Neuronal stem cell (in vitro differentiated cells): ENCODE data around the gene PANK4.
A peak's percentile ranks its signal among the peaks of the same experiment; 100 is the strongest.

Experiments used
- DNase-seq: peaks from one replicate; pipeline ENCODE4 v3.0.0-alpha.2; 2013; ENCODE audit warnings: low spot score
- H2AFZ ChIP-seq: one replicate; pipeline ENCODE4 v1.6.1; 2013; ENCODE audit warnings: mild to moderate bottlenecking, low read length, inconsistent platforms
- H2AK5ac ChIP-seq: 2 replicates; pipeline ENCODE4 v1.6.1; 2013; ENCODE audit warnings: low read depth, mild to moderate bottlenecking, inconsistent platforms, low read length, moderate library complexity, mixed read lengths
- H2BK120ac ChIP-seq: 2 replicates; pipeline ENCODE4 v1.6.1; 2013; ENCODE audit warnings: low read depth, mild to moderate bottlenecking, inconsistent platforms, low read length, moderate library complexity, mixed read lengths
- H2BK12ac ChIP-seq: one replicate; pipeline ENCODE4 v1.6.1; 2013; ENCODE audit warnings: low read length, inconsistent platforms
- H2BK15ac ChIP-seq: 2 replicates; pipeline ENCODE4 v1.6.1; 2013; ENCODE audit warnings: mild to moderate bottlenecking, low read length, inconsistent platforms, mixed read lengths
- H2BK5ac ChIP-seq: one replicate; pipeline ENCODE4 v1.6.1; 2013; ENCODE audit warnings: inconsistent platforms, mild to moderate bottlenecking, low read length, moderate library complexity
- H3K14ac ChIP-seq: one replicate; pipeline ENCODE4 v1.6.1; 2013; ENCODE audit warnings: low read length, inconsistent platforms
- H3K18ac ChIP-seq: 2 replicates; pipeline ENCODE4 v1.6.1; 2013; ENCODE audit warnings: low read length, inconsistent platforms
- H3K23ac ChIP-seq: 2 replicates; pipeline ENCODE4 v1.6.1; 2013; ENCODE audit warnings: low read depth, mild to moderate bottlenecking, mixed read lengths, low read length, inconsistent platforms; ENCODE audit not compliant: poor library complexity
- H3K27ac ChIP-seq: replicated peaks from 3 replicates; pipeline ENCODE4 v1.5.1; 2013; ENCODE audit warnings: low read length, inconsistent platforms
- H3K27me3 ChIP-seq, 3 experiments: 2 replicates each; pipeline ENCODE4 v1.6.1; 2013; ENCODE audit warnings: low read length in 3 of 3, mild to moderate bottlenecking in 2 of 3, inconsistent platforms in 1 of 3, low read depth in 1 of 3, mixed read lengths in 1 of 3, moderate library complexity in 1 of 3; ENCODE audit not compliant: control insufficient read depth in 3 of 3, insufficient read depth in 3 of 3
- H3K36me3 ChIP-seq, 2 donors: replicated peaks in 1 of 2; 2 replicates each; pipeline ENCODE4 v1.6.1; 2013; ENCODE audit warnings: low read length in 2 of 2; ENCODE audit not compliant: control insufficient read depth in 2 of 2, insufficient read depth in 2 of 2
- H3K4ac ChIP-seq: 2 replicates; pipeline ENCODE4 v1.6.1; 2013; ENCODE audit warnings: inconsistent platforms, mild to moderate bottlenecking, low read length, moderate library complexity
- H3K4me1 ChIP-seq, 2 donors: 1 replicate in 1 of 2; 2 replicates in 1 of 2; pipeline ENCODE4 v1.6.1; 2013; ENCODE audit warnings: low read length in 2 of 2, low read depth in 1 of 2; ENCODE audit not compliant: control insufficient read depth in 2 of 2, insufficient read depth in 1 of 2
- H3K4me2 ChIP-seq: one replicate; pipeline ENCODE4 v1.6.1; 2013; ENCODE audit warnings: mild to moderate bottlenecking, low read length, inconsistent platforms; ENCODE audit not compliant: insufficient read depth, poor library complexity, severe bottlenecking
- H3K4me3 ChIP-seq, 2 donors: 2 replicates each; pipeline ENCODE4 v1.5.1; 2013; ENCODE audit warnings: low read length in 2 of 2, mild to moderate bottlenecking in 2 of 2, inconsistent platforms in 1 of 2, moderate library complexity in 1 of 2
- H3K79me1 ChIP-seq: one replicate; pipeline ENCODE4 v1.6.1; 2013; ENCODE audit warnings: low read depth, mild to moderate bottlenecking, inconsistent platforms, low read length, moderate library complexity
- H3K9ac ChIP-seq: one replicate; pipeline ENCODE4 v1.6.1; 2013; ENCODE audit warnings: mild to moderate bottlenecking, low read depth, low read length, inconsistent platforms; ENCODE audit not compliant: poor library complexity
- H3K9me3 ChIP-seq, 2 donors: replicated peaks in 1 of 2; 2 replicates each; pipeline versions ENCODE3 to v1.6.1; 2013; ENCODE audit warnings: low read length in 2 of 2, mild to moderate bottlenecking in 2 of 2, inconsistent platforms in 1 of 2, low read depth in 1 of 2, mixed read lengths in 1 of 2, moderate library complexity in 1 of 2; ENCODE audit not compliant: control insufficient read depth in 2 of 2, insufficient read depth in 1 of 2
- H4K8ac ChIP-seq: one replicate; pipeline ENCODE4 v1.6.1; 2013; ENCODE audit warnings: low read depth, mild to moderate bottlenecking, inconsistent platforms, low read length, moderate library complexity
- H4K91ac ChIP-seq: one replicate; pipeline ENCODE4 v1.6.1; 2013; ENCODE audit warnings: low read length, low read depth, mild to moderate bottlenecking, inconsistent platforms; ENCODE audit not compliant: poor library complexity
- WGBS, 2 donors: extraction: QIAGEN DNeasy Blood & Tissue Kit; methylation state at CpG; one replicate each; pipeline ENCODE4 v1.1.7; 2013; ENCODE audit warnings: missing lambda C conversion rate in 2 of 2, mixed read lengths in 1 of 2; ENCODE audit not compliant: insufficient read length in 2 of 2, insufficient replicate concordance in 1 of 2; ENCODE audit errors: extremely low coverage in 2 of 2; 5-methylcytosine and 5-hydroxymethylcytosine counted together

Gene PANK4

GRCh38 chr1:2472561-2473177 is 53.7 kb downstream of the PANK4 start:
- peaks cover 0 to 85% (median 0%) of the 10 kb centered on the region in 3 experiments for H3K27me3 ChIP-seq
- H2BK120ac ChIP-seq: no peak overlapping the region
- no peak overlapping the region for H4K91ac ChIP-seq
- H3K4ac ChIP-seq: no peak overlapping the region
- no peak overlapping the region for H3K9ac ChIP-seq
- H3K9me3 ChIP-seq: no peaks in the 10 kb centered on the region
- H2BK15ac ChIP-seq: peak overlapping the region; percentile 75
- H3K4me1 ChIP-seq: peaks cover 18 to 36% of the 10 kb centered on the region in 2 donors
- H2AFZ ChIP-seq: no peak overlapping the region
- H3K18ac ChIP-seq: peak overlapping the region; percentile 94
- H3K36me3 ChIP-seq: no peaks in the 10 kb centered on the region
- H2AK5ac ChIP-seq: peak overlapping the region; percentile 96
- peak overlapping the region; percentile 98 for H3K14ac ChIP-seq
- DNase-seq: no peak
- H3K27ac ChIP-seq: no peak overlapping the region
- peak overlapping the region; percentile 95 for H2BK5ac ChIP-seq
- H3K4me3 ChIP-seq: no peak overlapping the region
- WGBS, 2 donors: no CpG with 5 or more reads among the region's 25 CpGs
- H3K4me2 ChIP-seq: no peak overlapping the region
- H3K23ac ChIP-seq: peak overlapping the region; percentile 91
- peak overlapping the region; percentile 22 for H2BK12ac ChIP-seq
- no peak overlapping the region for H4K8ac ChIP-seq
- H3K79me1 ChIP-seq: peaks cover 10% of the 10 kb centered on the region

GRCh38 chr1:2472109-2472508 is 54.3 kb downstream of the PANK4 start:
- peak overlapping the region; percentile 58 for H2BK15ac ChIP-seq
- no peak overlapping the region for H3K4me3 ChIP-seq
- H2AK5ac ChIP-seq: peak overlapping the region; percentile 96
- no peak overlapping the region for H2AFZ ChIP-seq
- H3K9me3 ChIP-seq: no peaks in the 10 kb centered on the region
- peak overlapping the region; percentile 22 for H2BK12ac ChIP-seq
- H3K4me1 ChIP-seq: peaks cover 19 to 32% of the 10 kb centered on the region in 2 donors
- H2BK5ac ChIP-seq: peak overlapping the region; percentile 24
- no peak overlapping the region for H4K8ac ChIP-seq
- peak overlapping the region; percentile 82 for H3K14ac ChIP-seq
- no peak overlapping the region for H3K4me2 ChIP-seq
- no peak overlapping the region for H2BK120ac ChIP-seq
- no peak overlapping the region for H3K4ac ChIP-seq
- H3K36me3 ChIP-seq: no peaks in the 10 kb centered on the region
- no peak overlapping the region for H3K18ac ChIP-seq
- H3K79me1 ChIP-seq: peaks cover 7% of the 10 kb centered on the region
- no peak overlapping the region for H4K91ac ChIP-seq
- H3K9ac ChIP-seq: no peak overlapping the region
- peak overlapping the region; percentile 91 for H3K23ac ChIP-seq
- no peak overlapping the region for H3K27ac ChIP-seq
- peaks cover 0 to 86% (median 0%) of the 10 kb centered on the region in 3 experiments for H3K27me3 ChIP-seq
- no CpG with 5 or more reads among the region's 17 CpGs for WGBS, 2 donors
- DNase-seq: no peak

DNA sequence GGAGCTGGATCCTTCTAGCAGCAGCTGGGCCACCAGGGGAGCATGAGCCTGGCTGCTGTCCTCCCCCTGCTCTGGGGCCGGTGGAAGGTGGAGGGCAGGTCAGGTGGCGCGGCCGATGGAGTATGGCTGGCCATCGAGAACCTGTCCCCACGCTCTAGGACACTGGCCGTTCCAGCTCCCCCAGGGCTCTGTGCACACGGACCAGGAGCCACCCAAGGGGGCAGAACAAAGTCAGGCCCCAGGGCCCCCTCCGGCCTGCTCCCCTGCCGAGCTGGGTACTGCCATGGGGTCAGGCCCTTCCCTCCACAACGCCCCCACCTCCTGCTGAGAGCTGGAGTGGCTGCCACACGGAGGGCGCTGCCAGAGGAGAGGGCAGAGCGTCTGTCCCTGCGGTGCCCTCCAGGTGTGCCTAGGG is 54.8 kb downstream of the PANK4 start:
- Histone ChIP-seq H2BK12ac (no peak overlapping the region), H3K4me1 (peaks cover 23 to 34% of the 10 kb centered on the region in 2 donors), H3K4ac (no peak overlapping the region), H3K27me3 (peaks cover 0 to 84% (median 0%) of the 10 kb centered on the region in 3 experiments), H3K36me3 (no peaks in the 10 kb centered on the region), H4K8ac (no peak overlapping the region), H3K23ac (peak overlapping the region; percentile 55), H2AK5ac (peak overlapping the region; percentile 96), H2BK15ac (peak overlapping the region; percentile 58), H2BK5ac (peak overlapping the region; percentile 39), H3K27ac (no peak overlapping the region), H3K4me3 (no peak overlapping the region), H3K4me2 (no peak overlapping the region), H3K18ac (peak overlapping the region; percentile 57), H2AFZ (no peak overlapping the region), H3K9me3 (no peaks in the 10 kb centered on the region), H3K9ac (no peak overlapping the region), H4K91ac (no peak overlapping the region), H3K79me1 (peaks cover 7% of the 10 kb centered on the region), H2BK120ac (no peak overlapping the region), H3K14ac (peak overlapping the region; percentile 71)
- no peak for DNase-seq
- no CpG with 5 or more reads among the region's 15 CpGs for WGBS, 2 donors

DNA sequence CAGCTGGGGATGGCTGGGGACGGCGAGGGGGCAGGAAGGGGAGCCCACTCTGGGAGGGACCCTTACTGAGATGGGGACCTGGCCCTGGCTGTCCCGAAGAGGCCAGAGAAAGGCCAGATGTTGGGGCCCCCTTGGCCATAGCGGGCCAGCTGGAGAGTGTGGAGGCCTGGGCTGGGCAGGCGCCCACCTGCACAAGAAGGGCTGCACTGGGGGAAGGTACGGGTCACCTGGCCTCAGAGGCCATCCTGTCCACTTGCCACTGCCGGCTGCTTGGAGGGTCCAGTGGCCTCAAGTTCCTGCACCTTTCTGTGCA is 55.3 kb downstream of the PANK4 start:
- Histone ChIP-seq H3K79me1 (peaks cover 7% of the 10 kb centered on the region), H3K4me2 (no peak overlapping the region), H2BK5ac (peak overlapping the region; percentile 39), H2AK5ac (peak overlapping the region; percentile 96), H3K9ac (no peak overlapping the region), H4K8ac (no peak overlapping the region), H3K14ac (peak overlapping the region; percentile 71), H3K27ac (no peak overlapping the region), H3K4ac (no peak overlapping the region), H3K9me3 (no peaks in the 10 kb centered on the region), H3K27me3 (peaks cover 0 to 85% (median 0%) of the 10 kb centered on the region in 3 experiments), H2AFZ (no peak overlapping the region), H2BK120ac (no peak overlapping the region), H4K91ac (no peak overlapping the region), H2BK12ac (no peak overlapping the region), H3K4me1 (peaks cover 23 to 32% of the 10 kb centered on the region in 2 donors), H3K4me3 (no peak overlapping the region), H3K23ac (peak overlapping the region; percentile 52), H3K36me3 (no peaks in the 10 kb centered on the region), H3K18ac (peak overlapping the region; percentile 83), H2BK15ac (peak overlapping the region; percentile 58)
- no CpG with 5 or more reads among the region's 7 CpGs for WGBS, 2 donors
- DNase-seq: no peak
